Measurements from ENCODE around the gene MARK3.

The MARK3 gene

GRCh38 chr14:103378038-103378854 lies 7.0 kb upstream of the MARK3 start:
- Mint-ChIP-seq H3K27ac (no peak overlapping the region), H3K27me3 (peaks cover 3% of the 10 kb centered on the region), H3K4me1 (ENCODE audit: low read depth) (peaks cover 20% of the 10 kb centered on the region), H3K9me3 (no peaks in the 10 kb centered on the region), H3K4me3 (no peak overlapping the region), H3K36me3 (ENCODE audit: low read depth) (no peaks in the 10 kb centered on the region)
- intact Hi-C loops (cut with micrococcal nuclease) = no loop called here

DNA sequence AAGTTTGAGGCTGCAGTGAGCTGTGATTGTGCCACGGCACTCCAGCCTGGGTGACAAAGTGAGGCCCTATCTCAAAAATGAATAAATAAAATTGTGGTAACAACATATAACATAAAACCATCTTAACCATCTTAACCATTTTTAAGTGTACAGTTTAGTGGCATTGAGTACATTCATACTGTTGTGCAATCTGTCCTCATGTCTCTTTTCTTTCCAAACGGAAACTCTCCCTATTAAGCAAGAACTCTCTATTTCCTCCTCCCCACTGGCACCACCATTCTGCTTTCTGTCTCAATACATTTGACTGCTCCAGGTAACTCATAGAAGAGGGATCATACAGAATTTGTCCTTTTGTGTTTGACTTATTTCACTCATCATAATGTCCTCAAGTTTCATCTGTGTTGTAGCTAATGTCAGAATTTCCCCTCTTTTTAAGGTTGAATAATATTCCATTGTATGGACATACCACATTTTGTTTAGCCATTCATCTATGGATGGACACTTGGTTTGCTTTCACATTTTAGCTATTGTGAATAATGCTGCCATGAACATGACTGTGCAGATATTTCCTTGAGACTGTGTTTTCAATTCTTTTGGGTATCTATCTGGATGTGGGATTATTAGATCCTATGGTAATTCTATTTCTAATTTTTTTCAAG lies 4.4 kb upstream of the MARK3 start:
- Mint-ChIP-seq H3K4me3 (no peak overlapping the region), H3K27ac (no peak overlapping the region), H3K27me3 (peaks cover 2% of the 10 kb centered on the region), H3K36me3 (ENCODE audit: low read depth) (peaks cover 4% of the 10 kb centered on the region), H3K4me1 (ENCODE audit: low read depth) (peaks cover 29% of the 10 kb centered on the region), H3K9me3 (no peaks in the 10 kb centered on the region)
- intact Hi-C loops (cut with micrococcal nuclease) = no loop called here

DNA sequence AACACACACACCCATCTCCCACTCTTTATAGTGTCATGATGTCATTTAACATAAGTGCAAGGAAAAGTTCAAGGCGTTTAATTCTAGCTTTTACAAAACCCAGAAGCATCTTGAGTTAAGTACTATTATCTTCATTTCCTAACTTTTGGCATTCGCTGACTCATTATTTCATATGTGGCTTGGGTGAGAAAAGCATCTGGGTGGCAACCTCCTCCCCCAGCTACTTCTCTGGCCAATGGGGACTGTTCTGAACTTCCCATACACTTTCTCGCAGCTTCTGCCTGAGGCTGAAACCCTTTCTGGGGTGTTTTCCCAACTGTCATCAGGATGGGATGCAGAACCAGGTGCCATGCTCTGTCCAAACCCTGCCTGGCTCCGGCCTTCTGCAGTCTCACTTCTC lies 2.8 kb upstream of the MARK3 start:
- intact Hi-C loops (cut with micrococcal nuclease) = no loop called here
- H3K27me3 Mint-ChIP-seq = peaks cover 2% of the 10 kb centered on the region
- H3K4me3 Mint-ChIP-seq = no peak overlapping the region
- H3K4me1 Mint-ChIP-seq (ENCODE audit: low read depth) = peaks cover 30% of the 10 kb centered on the region
- H3K9me3 Mint-ChIP-seq = no peaks in the 10 kb centered on the region
- H3K27ac Mint-ChIP-seq = peak overlapping the region; percentile 62
- peaks cover 9% of the 10 kb centered on the region for H3K36me3 Mint-ChIP-seq (ENCODE audit: low read depth)

DNA sequence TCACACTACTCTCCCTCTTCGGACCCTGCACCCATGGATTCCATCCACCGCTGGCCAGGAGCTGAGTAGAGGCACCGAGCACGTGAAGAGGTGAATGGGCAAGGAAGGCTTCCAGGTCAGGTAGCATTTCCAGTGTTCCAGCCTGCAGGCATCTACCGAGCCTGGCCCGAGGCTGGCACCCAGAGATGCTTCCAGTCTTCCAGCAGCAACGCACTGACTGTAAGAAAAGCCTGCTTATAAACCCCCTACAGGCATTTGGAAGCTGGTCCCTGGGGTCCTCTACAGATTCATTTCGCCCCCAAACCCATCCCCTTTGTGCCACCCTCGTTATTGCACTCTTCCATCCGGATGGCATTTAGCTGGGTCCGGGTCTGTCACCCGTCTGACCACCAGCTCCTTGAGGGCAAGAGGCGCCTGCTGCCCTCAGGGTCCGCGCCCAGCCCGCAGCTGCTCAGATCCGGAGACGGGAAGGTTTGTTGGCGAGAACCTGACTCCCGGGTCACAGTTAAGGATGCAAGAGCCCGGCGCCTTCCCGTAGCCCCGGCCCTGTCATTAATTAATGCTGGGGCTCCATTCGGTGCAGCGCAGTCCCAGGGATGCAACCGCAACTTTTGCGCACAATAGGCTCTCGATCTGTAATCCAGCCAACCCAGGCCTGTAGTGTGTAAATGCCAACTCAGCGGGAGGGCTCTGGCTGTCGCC lies 614 bp upstream of the MARK3 start:
- Mint-ChIP-seq H3K4me3 (peak overlapping the region; percentile 90), H3K9me3 (no peaks in the 10 kb centered on the region), H3K27me3 (no peaks in the 10 kb centered on the region), H3K4me1 (ENCODE audit: low read depth) (peaks cover 44% of the 10 kb centered on the region), H3K36me3 (ENCODE audit: low read depth) (peaks cover 9% of the 10 kb centered on the region), H3K27ac (peak overlapping the region; percentile 91)
- intact Hi-C loops (cut with micrococcal nuclease) = loop anchor here (2.0 to 5.0 kb wide), 2 partner anchors 32 to 50 kb away; partner anchors contain the start of gene EIF5

- H3K36me3 Mint-ChIP-seq (ENCODE audit: low read depth) = peaks cover 9% of the 10 kb centered on the region
- H3K4me3 Mint-ChIP-seq = peak overlapping the region; percentile 90
- peak overlapping the region; percentile 91 for H3K27ac Mint-ChIP-seq
- intact Hi-C loops (cut with micrococcal nuclease) = loop anchor here (2.0 to 5.0 kb wide), 2 partner anchors 34 to 51 kb away; partner anchors contain the start of gene EIF5
- peaks cover 44% of the 10 kb centered on the region for H3K4me1 Mint-ChIP-seq (ENCODE audit: low read depth)
- H3K9me3 Mint-ChIP-seq = no peaks in the 10 kb centered on the region
- no peaks in the 10 kb centered on the region for H3K27me3 Mint-ChIP-seq
Observed at GRCh38 chr14:103385929-103386712, 906 bp downstream of the MARK3 start.

DNA sequence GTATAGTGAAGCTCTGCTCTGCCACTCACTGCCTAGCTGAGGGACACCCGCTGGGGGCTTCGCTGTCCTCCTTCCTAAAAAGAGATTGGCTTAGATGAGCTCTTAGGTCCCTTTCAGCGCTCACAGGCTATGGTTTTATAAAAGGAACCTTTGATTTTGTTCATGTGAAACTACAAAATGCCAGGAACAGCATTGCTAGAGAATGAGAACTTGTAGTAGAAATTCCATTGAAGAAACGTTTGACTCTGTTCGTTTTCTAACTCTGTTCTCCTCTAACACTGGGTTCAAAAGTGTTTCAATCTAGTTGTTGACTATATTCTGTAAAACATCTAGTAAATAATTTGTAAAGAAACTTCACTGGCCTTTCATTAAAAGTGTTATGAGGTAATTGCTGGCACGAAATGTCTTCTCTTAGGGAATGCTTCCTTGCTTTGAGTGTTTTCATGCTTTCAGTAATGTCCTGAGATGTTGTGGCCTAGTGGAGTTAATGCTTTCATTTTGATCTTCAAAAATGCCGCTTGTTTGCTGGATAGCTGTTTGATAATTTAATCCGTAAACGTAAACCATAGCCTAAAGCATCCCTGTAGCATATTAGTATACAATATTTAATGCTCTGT lies 1.6 kb downstream of the MARK3 start:
- peaks cover 42% of the 10 kb centered on the region for H3K4me1 Mint-ChIP-seq (ENCODE audit: low read depth)
- intact Hi-C loops (cut with micrococcal nuclease) = loop anchor here (5.0 kb wide), 1 partner anchor 35 kb away; no protein-coding TSS in a partner anchor
- H3K4me3 Mint-ChIP-seq = peak overlapping the region; percentile 90
- H3K9me3 Mint-ChIP-seq = no peaks in the 10 kb centered on the region
- peak overlapping the region; percentile 91 for H3K27ac Mint-ChIP-seq
- no peaks in the 10 kb centered on the region for H3K27me3 Mint-ChIP-seq
- peaks cover 9% of the 10 kb centered on the region for H3K36me3 Mint-ChIP-seq (ENCODE audit: low read depth)

GRCh38 chr14:103388664-103389063 lies 3.4 kb downstream of the MARK3 start:
- H3K4me3 Mint-ChIP-seq = no peak overlapping the region

DNA sequence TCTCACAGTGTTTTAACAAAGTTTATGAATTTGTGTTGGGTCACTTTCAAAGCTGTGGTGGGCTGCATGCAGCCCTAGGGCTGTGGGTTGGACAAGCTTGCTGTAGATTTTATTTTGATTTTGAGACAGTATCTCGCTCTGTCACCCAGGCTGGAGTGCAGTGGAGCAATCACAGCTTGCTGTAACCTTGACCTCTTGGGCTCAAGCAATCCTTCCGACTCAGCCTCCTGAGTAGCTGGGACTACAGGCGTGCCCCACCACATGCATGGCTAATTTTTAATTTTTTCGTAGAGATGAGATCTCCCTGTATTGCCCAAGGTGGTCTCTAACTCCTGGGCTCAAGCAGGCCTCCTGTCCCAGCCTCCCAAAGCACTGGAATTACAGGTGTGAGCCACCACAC lies 5.4 kb downstream of the MARK3 start:
- no peak overlapping the region for H3K4me3 Mint-ChIP-seq
- intact Hi-C loops (cut with micrococcal nuclease) = no loop called here
- peaks cover 8% of the 10 kb centered on the region for H3K36me3 Mint-ChIP-seq (ENCODE audit: low read depth)
- H3K9me3 Mint-ChIP-seq = no peaks in the 10 kb centered on the region
- no peaks in the 10 kb centered on the region for H3K27me3 Mint-ChIP-seq
- no peak overlapping the region for H3K27ac Mint-ChIP-seq
- peaks cover 39% of the 10 kb centered on the region for H3K4me1 Mint-ChIP-seq (ENCODE audit: low read depth)

More at GRCh38 chr14:103388664-103389063, 3.4 kb downstream of the MARK3 start:
- intact Hi-C loops (cut with micrococcal nuclease) = loop anchor here (5.0 kb wide), 1 partner anchor 36 kb away; no protein-coding TSS in a partner anchor
- no peaks in the 10 kb centered on the region for H3K27me3 Mint-ChIP-seq
- no peak overlapping the region for H3K27ac Mint-ChIP-seq
- H3K36me3 Mint-ChIP-seq (ENCODE audit: low read depth) = peaks cover 9% of the 10 kb centered on the region
- no peaks in the 10 kb centered on the region for H3K9me3 Mint-ChIP-seq
- H3K4me1 Mint-ChIP-seq (ENCODE audit: low read depth) = peaks cover 30% of the 10 kb centered on the region

DNA sequence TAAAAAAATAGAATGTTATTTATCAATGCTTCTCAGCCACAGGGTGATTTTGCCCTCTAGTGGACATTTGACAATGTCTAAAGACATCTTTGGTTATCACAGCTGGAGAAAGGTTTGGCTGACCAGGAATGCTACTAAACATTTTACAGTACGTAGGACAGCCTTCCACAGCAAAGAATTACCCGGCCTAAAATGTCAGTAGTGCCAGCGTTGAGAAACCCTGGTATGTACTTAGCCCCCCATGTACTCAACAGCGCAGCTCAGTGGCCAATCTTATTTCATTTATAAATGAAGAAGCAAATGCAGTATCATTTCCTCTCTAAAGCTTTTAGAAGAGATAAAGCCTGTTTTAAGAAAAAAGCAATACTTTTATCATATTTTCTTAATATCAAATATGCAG lies 5.8 kb downstream of the MARK3 start:
- no peak overlapping the region for H3K4me3 Mint-ChIP-seq
- no peak overlapping the region for H3K27ac Mint-ChIP-seq
- peaks cover 3% of the 10 kb centered on the region for H3K36me3 Mint-ChIP-seq (ENCODE audit: low read depth)
- intact Hi-C loops (cut with micrococcal nuclease) = no loop called here
- H3K4me1 Mint-ChIP-seq (ENCODE audit: low read depth) = peaks cover 43% of the 10 kb centered on the region
- H3K27me3 Mint-ChIP-seq = no peaks in the 10 kb centered on the region
- no peaks in the 10 kb centered on the region for H3K9me3 Mint-ChIP-seq

- peaks cover 50% of the 10 kb centered on the region for H3K4me1 Mint-ChIP-seq (ENCODE audit: low read depth)
- no peaks in the 10 kb centered on the region for H3K36me3 Mint-ChIP-seq (ENCODE audit: low read depth)
- H3K27me3 Mint-ChIP-seq = no peaks in the 10 kb centered on the region
- no peak overlapping the region for H3K27ac Mint-ChIP-seq
- intact Hi-C loops (cut with micrococcal nuclease) = no loop called here
- no peaks in the 10 kb centered on the region for H3K9me3 Mint-ChIP-seq
- no peak overlapping the region for H3K4me3 Mint-ChIP-seq
Observed at GRCh38 chr14:103392106-103392505, 6.9 kb downstream of the MARK3 start.

DNA sequence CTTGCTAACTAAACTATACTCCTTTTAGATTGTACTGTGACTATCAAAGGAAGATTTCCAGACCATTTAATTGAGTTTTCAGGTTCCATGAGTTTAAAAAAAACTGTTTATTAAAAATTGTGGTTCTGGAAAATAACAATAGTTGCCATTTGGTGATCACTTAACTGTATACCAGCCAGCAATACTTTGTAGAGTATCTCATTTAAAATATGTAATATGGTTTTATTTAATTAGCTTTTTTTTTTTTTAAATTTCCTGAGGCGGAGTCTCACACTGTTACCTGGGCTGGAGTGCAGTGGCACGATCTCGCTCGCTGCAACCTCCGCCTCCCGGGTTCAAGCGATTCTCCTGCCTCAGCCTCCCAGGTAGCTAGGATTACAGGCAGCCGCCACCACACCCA lies 7.4 kb downstream of the MARK3 start:
- H3K4me1 Mint-ChIP-seq (ENCODE audit: low read depth) = peaks cover 48% of the 10 kb centered on the region
- no peak overlapping the region for H3K27ac Mint-ChIP-seq
- no peak overlapping the region for H3K4me3 Mint-ChIP-seq
- no peaks in the 10 kb centered on the region for H3K9me3 Mint-ChIP-seq
- no peaks in the 10 kb centered on the region for H3K36me3 Mint-ChIP-seq (ENCODE audit: low read depth)
- H3K27me3 Mint-ChIP-seq = no peaks in the 10 kb centered on the region
- intact Hi-C loops (cut with micrococcal nuclease) = no loop called here

- Mint-ChIP-seq H3K27me3 (no peaks in the 10 kb centered on the region), H3K4me3 (no peak overlapping the region), H3K4me1 (ENCODE audit: low read depth) (peaks cover 48% of the 10 kb centered on the region), H3K9me3 (no peaks in the 10 kb centered on the region), H3K36me3 (ENCODE audit: low read depth) (no peaks in the 10 kb centered on the region), H3K27ac (no peak overlapping the region)
- intact Hi-C loops (cut with micrococcal nuclease) = no loop called here
Observed at GRCh38 chr14:103393070-103393469, 7.9 kb downstream of the MARK3 start.
